A549 (cell line): ENCODE results near the gene ABLIM1. TPM values are rescaled to one million over a fixed set of nuclear protein-coding genes. Genes with fewer than 3 reads are reported as not detected.

Source experiments
- ATAC-seq, 2 experiments: fragments of 200-7000 bp in 1 of 2; fragments of >200 bp in 1 of 2; cut with Nextera tagmentation in 1 of 2; cut with Tn5 transposase in 1 of 2; 3 replicates each; pipeline versions ENCODE4 v1.8.0 to v1.9.1; 2018 to 2020; ENCODE audit warnings: mild to moderate bottlenecking in 1 of 2, moderate library complexity in 1 of 2
- CTCF ChIA-PET: fragments of 300-600 bp; sonication (Branson Sonifier 250); formaldehyde crosslinking; extraction: SDS; loops from one replicate; lab custom pipeline; 2021; ENCODE audit warnings: antibody characterized with exemption, inconsistent platforms; lab: Yijun Ruan, JAX
- POLR2A ChIA-PET: fragments of 350-600 bp; formaldehyde crosslinking; extraction: SDS; loops from one replicate; lab custom pipeline; 2021; ENCODE audit warnings: antibody characterized with exemption, inconsistent platforms; lab: Yijun Ruan, JAX
- DNase-seq, 2 experiments: peaks; one replicate each; pipeline versions ENCODE4 v3.0.0 to v3.0.0-alpha.2; 2011 to 2016; ENCODE audit warnings: low read depth in 1 of 2, low spot score in 1 of 2
- FAIRE-seq: peaks from 2 replicates; lab custom pipeline; 2011; peaks lifted over from hg19 to GRCh38; lab: Jason Lieb, UNC
- H3K27ac ChIP-seq, 2 experiments: fragments of >200 bp; sonication (Bioruptor Twin); formaldehyde crosslinking; 3 replicates each; pipeline ENCODE4 v1.5.1; 2016 to 2017
- H3K4me1 ChIP-seq: fragments of >200 bp; sonication (Bioruptor Twin); formaldehyde crosslinking; 3 replicates; pipeline ENCODE4 v1.6.1; 2016
- H3K4me2 ChIP-seq: fragments of >200 bp; sonication (Bioruptor Twin); formaldehyde crosslinking; 3 replicates; pipeline ENCODE4 v1.6.1; 2016
- H3K4me3 ChIP-seq: fragments of >200 bp; sonication (Bioruptor Twin); formaldehyde crosslinking; 3 replicates; pipeline ENCODE4 v1.5.1; 2016
- H3K9me3 ChIP-seq: fragments of >200 bp; sonication (Bioruptor Twin); formaldehyde crosslinking; 3 replicates; pipeline ENCODE4 v1.6.1; 2016
- BCL3 ChIP-seq: fragments of >200 bp; sonication (Bioruptor Twin); formaldehyde crosslinking; IDR thresholded peaks from 3 replicates; pipeline ENCODE4 v1.6.1; 2016
- CEBPB ChIP-seq, 2 experiments: fragments of >200 bp in 1 of 2; sonication (Bioruptor Twin) in 1 of 2; formaldehyde crosslinking in 1 of 2; IDR thresholded peaks; 2 replicates each; pipeline ENCODE4 v1.6.1; 2012 to 2016
- CTCF ChIP-seq: fragments of >200 bp; sonication (Bioruptor Twin); formaldehyde crosslinking; IDR thresholded peaks from 3 replicates; pipeline ENCODE4 v1.5.1; 2016
- GATA3 ChIP-seq: IDR thresholded peaks from 2 replicates; pipeline ENCODE4 v1.6.1; 2012; ENCODE audit warnings: borderline replicate concordance
- HDAC2 ChIP-seq: fragments of 200-600 bp; sonication (generic); IDR thresholded peaks from 2 replicates; pipeline ENCODE4 v1.6.1; 2016
- HEYL ChIP-seq: fragments of 250-450 bp; sonication (Bioruptor Pico); IDR thresholded peaks from 2 replicates; pipeline ENCODE4 v1.8.0; 2021; ENCODE audit warnings: mild to moderate bottlenecking, moderate library complexity
- HOXB5 ChIP-seq: fragments of 250-450 bp; sonication (Bioruptor Pico); IDR thresholded peaks from 2 replicates; pipeline ENCODE4 v1.5.0; 2020; ENCODE audit warnings: mild to moderate bottlenecking, moderate library complexity
- JUN ChIP-seq, 2 experiments: fragments of >200 bp; sonication (Bioruptor Twin); formaldehyde crosslinking; IDR thresholded peaks; 2 replicates in 1 of 2; 3 replicates in 1 of 2; pipeline ENCODE4 v1.6.1; 2016 to 2017
- JUNB ChIP-seq: fragments of >200 bp; sonication (Bioruptor Twin); formaldehyde crosslinking; IDR thresholded peaks from 2 replicates; pipeline ENCODE4 v1.6.1; 2016
- KDM1A ChIP-seq: fragments of 200-600 bp; sonication (generic); IDR thresholded peaks from 2 replicates; pipeline ENCODE4 v1.6.1; 2016; ENCODE audit warnings: low read depth, mild to moderate bottlenecking
- MYC ChIP-seq: IDR thresholded peaks from 2 replicates; pipeline ENCODE4 v1.6.1; 2012; ENCODE audit warnings: mild to moderate bottlenecking, inconsistent platforms, low read length, improper control_type of control experiment, borderline replicate concordance
- POLR2A ChIP-seq: IDR thresholded peaks from 2 replicates; pipeline ENCODE4 v1.6.1; 2012; ENCODE audit warnings: mild to moderate bottlenecking, low read length
- RCOR1 ChIP-seq: fragments of 150-350 bp; IDR thresholded peaks from 2 replicates; pipeline ENCODE4 v1.6.1; 2014; ENCODE audit warnings: antibody characterized with exemption, low read length, low read depth
- REST ChIP-seq: fragments of 200-600 bp; sonication (generic); IDR thresholded peaks from 2 replicates; pipeline ENCODE4 v1.6.1; 2016; ENCODE audit warnings: antibody characterized with exemption, mild to moderate bottlenecking, moderate library complexity
- RNF2 ChIP-seq: fragments of 200-600 bp; sonication (generic); IDR thresholded peaks from 2 replicates; pipeline ENCODE4 v1.6.1; 2016; ENCODE audit warnings: low read depth, mild to moderate bottlenecking, antibody characterized with exemption, moderate library complexity, borderline replicate concordance
- ZFP36 ChIP-seq: fragments of 450-650 bp; IDR thresholded peaks from 2 replicates; pipeline ENCODE4 v1.6.1; 2014; ENCODE audit warnings: borderline replicate concordance; ENCODE audit not compliant: partially characterized antibody
- ZNF302 ChIP-seq: fragments of 250-450 bp; sonication (Bioruptor Pico); IDR thresholded peaks from 2 replicates; pipeline ENCODE4 v1.9.0; 2021; ENCODE audit warnings: inconsistent platforms, mild to moderate bottlenecking, moderate library complexity
- WGBS: methylation state at CpG from one replicate; pipeline ENCODE4 v1.1.6; 2017; ENCODE audit errors: missing lambda C conversion rate; 5-methylcytosine and 5-hydroxymethylcytosine counted together
- polyA plus RNA-seq, 4 experiments: library from polyadenylated mRNA; depleted of rRNA in 3 of 4; stranded (reverse); fragments of >200 nt; fragmentation: RNase III in 1 of 4; extraction: RNeasy Plus Mini Kit Qiagen cat#74134 plus additional on column Dnase treatment in 1 of 4; gene quantifications; 2 replicates in 3 of 4; 3 replicates in 1 of 4; pipeline ENCODE4 v1.2.3, GENCODE V29; 2011 to 2017

The ABLIM1 gene
- polyA plus RNA-seq, 2 of the 4 experiments (the other 2 are of a cell fraction): 21.4 to 70.2 TPM

- POLR2A ChIA-PET: no interaction called here
- H3K4me1 ChIP-seq: peaks cover 15% of the 10 kb centered on the region; the same call in 2 of the 3 replicates
- H3K4me3 ChIP-seq: no peak overlapping the region
- ATAC-seq (no peak; a peak in 1 of 6 replicates), DNase-seq (peak in 1 of 2 experiments; percentile 6), FAIRE-seq (no peak)
- CTCF ChIA-PET: interaction anchor here (0.8 to 4.7 kb wide), 4 partner anchors 15 to 186 kb away, joined by 3 to 27 read pairs (median 4); no protein-coding TSS in a partner anchor
- TF ChIP-seq RNF2 (no peak), JUNB (no peak), RCOR1 (no peak), BCL3 (no peak), HEYL (CRISPR knock-in tag) (no peak), ZFP36 (no peak), ZNF302 (CRISPR knock-in tag) (no peak), REST (no peak), HDAC2 (no peak), CEBPB (IDR thresholded peaks at IDR 0.05) (no peak), HOXB5 (CRISPR knock-in tag) (no peak)
- WGBS: 76% methylated on average over 14 of the region's 14 CpGs
- no peak overlapping the region for H3K4me2 ChIP-seq
- no peak overlapping the region for H3K27ac ChIP-seq
- H3K9me3 ChIP-seq: peaks cover 1% of the 10 kb centered on the region; the same call in 1 of the 3 replicates
These were observed 168.4 kb downstream of the ABLIM1 start for GRCh38 chr10:114489521-114490310.

- FAIRE-seq: no peak
- Histone ChIP-seq H3K9me3 (peaks cover 2% of the 10 kb centered on the region; the same call in 1 of the 3 replicates), H3K4me1 (peaks cover 13% of the 10 kb centered on the region; the same call in 2 of the 3 replicates), H3K27ac (no peak overlapping the region), H3K4me3 (no peak overlapping the region), H3K4me2 (no peak overlapping the region)
- 91% methylated on average over 9 of the region's 9 CpGs for WGBS
- POLR2A ChIA-PET: no interaction called here
- TF ChIP-seq HDAC2 (no peak), MYC (no peak), CTCF (no peak), RCOR1 (no peak), KDM1A (no peak), JUN (IDR thresholded peaks at IDR 0.05) (no peak), REST (no peak), HEYL (CRISPR knock-in tag) (no peak), ZNF302 (CRISPR knock-in tag) (no peak), GATA3 (no peak), POLR2A (no peak)
- no peak for ATAC-seq
- DNase-seq: no peak
- CTCF ChIA-PET: interaction anchor here (0.8 to 4.7 kb wide), 11 partner anchors 14 to 334 kb away, joined by 3 to 27 read pairs (median 3); partner anchors contain the start of gene FHIP2A
These were observed 170.1 kb downstream of the ABLIM1 start for GRCh38 chr10:114487815-114488536.
